ENCODE measurements around the gene ODAD2. TPM values are rescaled to one million over a fixed set of nuclear protein-coding genes. Genes with fewer than 3 reads are reported as not detected.

ODAD2 gene
- polyA plus RNA-seq, 1 donor from 2014 or later = not detected

DNA sequence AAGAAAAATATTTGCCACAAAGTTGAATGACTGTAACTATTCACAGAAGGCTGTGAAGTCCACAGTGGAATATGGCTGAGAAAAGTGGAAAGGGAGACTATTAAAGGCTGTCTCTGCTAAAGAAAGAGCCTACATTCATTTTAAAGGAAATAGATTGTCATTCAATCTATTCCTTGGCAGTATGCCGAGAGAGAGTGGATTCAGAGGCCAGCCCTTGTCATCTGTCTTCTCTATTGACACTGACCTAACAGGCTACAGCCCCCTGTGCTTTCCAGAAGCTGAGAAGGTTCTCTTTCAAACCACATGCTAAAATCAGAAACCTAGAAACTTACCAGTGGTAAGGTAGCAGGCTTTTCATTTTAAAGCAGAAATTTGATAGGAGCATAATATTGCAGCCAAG is 12.1 kb downstream of the ODAD2 start:
- Histone ChIP-seq H3K36me3 (ENCODE audit: insufficient read depth, low read length) (no peaks in the 10 kb centered on the region), H2AFZ (ENCODE audit: low read depth, low read length) (no peak overlapping the region), H3K79me2 (replicated peaks; ENCODE audit: insufficient read depth, low read length) (no peaks in the 10 kb centered on the region), H3K4me3 (ENCODE audit: low read length) (no peak overlapping the region), H3K9me3 (ENCODE audit: low read length) (no peaks in the 10 kb centered on the region), H3F3A (ENCODE audit: insufficient read depth, low read length, poor library complexity, severe bottlenecking) (no peaks in the 10 kb centered on the region), H3K4me2 (ENCODE audit: low read length) (no peak overlapping the region), H4K20me1 (ENCODE audit: insufficient read depth) (no peaks in the 10 kb centered on the region), H3K27ac (ENCODE audit: low read length) (no peak overlapping the region), H3K9ac (ENCODE audit: low read length) (no peak overlapping the region), H3K9me2 (ENCODE audit: insufficient read depth, low read length) (no peaks in the 10 kb centered on the region), H3K27me3 (ENCODE audit: insufficient read depth, low read depth, low read length) (no peaks in the 10 kb centered on the region)
- TF ChIP-seq EP300 (conservative IDR thresholded peaks at IDR 0.05; ENCODE audit: poor library complexity, severe bottlenecking) (no peak), RAD21 (conservative IDR thresholded peaks at IDR 0.05) (no peak), SMC3 (conservative IDR thresholded peaks at IDR 0.05; ENCODE audit: poor library complexity) (no peak), TAF1 (IDR thresholded peaks at IDR 0.05; ENCODE audit: low read depth) (no peak), MXI1 (conservative IDR thresholded peaks at IDR 0.05; ENCODE audit: poor library complexity, severe bottlenecking) (no peak), POLR2AphosphoS5 (IDR thresholded peaks at IDR 0.05) (no peak), EZH2 (IDR thresholded peaks at IDR 0.05; ENCODE audit: borderline replicate concordance, insufficient read depth, low read length, poor library complexity, severe bottlenecking) (no peak)
- TF ChIP-seq, protein P1, sequence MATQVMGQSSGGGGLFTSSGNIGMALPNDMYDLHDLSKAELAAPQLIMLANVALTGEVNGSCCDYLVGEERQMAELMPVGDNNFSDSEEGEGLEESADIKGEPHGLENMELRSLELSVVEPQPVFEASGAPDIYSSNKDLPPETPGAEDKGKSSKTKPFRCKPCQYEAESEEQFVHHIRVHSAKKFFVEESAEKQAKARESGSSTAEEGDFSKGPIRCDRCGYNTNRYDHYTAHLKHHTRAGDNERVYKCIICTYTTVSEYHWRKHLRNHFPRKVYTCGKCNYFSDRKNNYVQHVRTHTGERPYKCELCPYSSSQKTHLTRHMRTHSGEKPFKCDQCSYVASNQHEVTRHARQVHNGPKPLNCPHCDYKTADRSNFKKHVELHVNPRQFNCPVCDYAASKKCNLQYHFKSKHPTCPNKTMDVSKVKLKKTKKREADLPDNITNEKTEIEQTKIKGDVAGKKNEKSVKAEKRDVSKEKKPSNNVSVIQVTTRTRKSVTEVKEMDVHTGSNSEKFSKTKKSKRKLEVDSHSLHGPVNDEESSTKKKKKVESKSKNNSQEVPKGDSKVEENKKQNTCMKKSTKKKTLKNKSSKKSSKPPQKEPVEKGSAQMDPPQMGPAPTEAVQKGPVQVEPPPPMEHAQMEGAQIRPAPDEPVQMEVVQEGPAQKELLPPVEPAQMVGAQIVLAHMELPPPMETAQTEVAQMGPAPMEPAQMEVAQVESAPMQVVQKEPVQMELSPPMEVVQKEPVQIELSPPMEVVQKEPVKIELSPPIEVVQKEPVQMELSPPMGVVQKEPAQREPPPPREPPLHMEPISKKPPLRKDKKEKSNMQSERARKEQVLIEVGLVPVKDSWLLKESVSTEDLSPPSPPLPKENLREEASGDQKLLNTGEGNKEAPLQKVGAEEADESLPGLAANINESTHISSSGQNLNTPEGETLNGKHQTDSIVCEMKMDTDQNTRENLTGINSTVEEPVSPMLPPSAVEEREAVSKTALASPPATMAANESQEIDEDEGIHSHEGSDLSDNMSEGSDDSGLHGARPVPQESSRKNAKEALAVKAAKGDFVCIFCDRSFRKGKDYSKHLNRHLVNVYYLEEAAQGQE (IDR thresholded peaks at IDR 0.05; ENCODE audit: borderline replicate concordance) = no peak
- TF ChIP-seq, protein P2, sequence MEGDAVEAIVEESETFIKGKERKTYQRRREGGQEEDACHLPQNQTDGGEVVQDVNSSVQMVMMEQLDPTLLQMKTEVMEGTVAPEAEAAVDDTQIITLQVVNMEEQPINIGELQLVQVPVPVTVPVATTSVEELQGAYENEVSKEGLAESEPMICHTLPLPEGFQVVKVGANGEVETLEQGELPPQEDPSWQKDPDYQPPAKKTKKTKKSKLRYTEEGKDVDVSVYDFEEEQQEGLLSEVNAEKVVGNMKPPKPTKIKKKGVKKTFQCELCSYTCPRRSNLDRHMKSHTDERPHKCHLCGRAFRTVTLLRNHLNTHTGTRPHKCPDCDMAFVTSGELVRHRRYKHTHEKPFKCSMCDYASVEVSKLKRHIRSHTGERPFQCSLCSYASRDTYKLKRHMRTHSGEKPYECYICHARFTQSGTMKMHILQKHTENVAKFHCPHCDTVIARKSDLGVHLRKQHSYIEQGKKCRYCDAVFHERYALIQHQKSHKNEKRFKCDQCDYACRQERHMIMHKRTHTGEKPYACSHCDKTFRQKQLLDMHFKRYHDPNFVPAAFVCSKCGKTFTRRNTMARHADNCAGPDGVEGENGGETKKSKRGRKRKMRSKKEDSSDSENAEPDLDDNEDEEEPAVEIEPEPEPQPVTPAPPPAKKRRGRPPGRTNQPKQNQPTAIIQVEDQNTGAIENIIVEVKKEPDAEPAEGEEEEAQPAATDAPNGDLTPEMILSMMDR (IDR thresholded peaks at IDR 0.05; ENCODE audit: poor library complexity, severe bottlenecking) = no peak

DNA sequence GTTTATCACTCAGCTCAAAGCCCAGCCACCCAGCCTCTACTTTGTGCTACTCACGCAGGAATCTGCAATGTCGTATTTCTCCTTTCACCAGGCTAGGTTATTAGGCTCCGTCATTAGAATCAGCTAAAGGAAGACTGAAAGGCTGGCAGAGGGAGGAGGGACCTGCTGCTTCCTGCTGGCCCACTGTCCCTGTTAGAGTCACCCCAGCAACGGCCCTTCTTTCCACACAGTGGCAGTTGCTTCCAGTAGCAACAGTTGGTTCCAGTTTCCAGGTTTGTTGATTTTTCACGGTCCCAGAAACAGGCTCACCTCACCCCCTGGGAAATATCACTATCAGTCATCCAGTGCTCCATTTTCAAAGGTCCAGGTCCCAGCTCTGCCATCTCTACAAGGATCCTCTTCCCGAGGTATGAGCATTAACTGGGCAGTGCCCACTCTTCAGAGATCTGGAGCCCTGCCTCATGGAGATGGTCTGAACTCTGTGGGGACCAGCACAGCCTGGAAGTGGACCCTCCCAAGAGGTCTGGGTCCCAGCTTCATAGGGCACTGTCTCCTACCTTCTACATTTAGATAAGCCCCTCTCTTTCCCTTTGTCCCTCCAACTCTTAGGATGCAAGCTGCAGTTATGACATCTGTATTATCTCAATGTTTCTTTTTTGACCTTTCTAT is 15.9 kb downstream of the ODAD2 start:
- no peak for TF ChIP-seq MXI1 (conservative IDR thresholded peaks at IDR 0.05; ENCODE audit: poor library complexity, severe bottlenecking)
- TF ChIP-seq, protein P2 (IDR thresholded peaks at IDR 0.05; ENCODE audit: poor library complexity, severe bottlenecking) = no peak
- TF ChIP-seq RAD21 (conservative IDR thresholded peaks at IDR 0.05) = no peak
- TF ChIP-seq, protein P1 (IDR thresholded peaks at IDR 0.05; ENCODE audit: borderline replicate concordance) = no peak
- no peak for TF ChIP-seq EZH2 (IDR thresholded peaks at IDR 0.05; ENCODE audit: borderline replicate concordance, insufficient read depth, low read length, poor library complexity, severe bottlenecking)
- TF ChIP-seq SMC3 (conservative IDR thresholded peaks at IDR 0.05; ENCODE audit: poor library complexity) = no peak
- TF ChIP-seq EP300 (conservative IDR thresholded peaks at IDR 0.05; ENCODE audit: poor library complexity, severe bottlenecking) = no peak
- no peak for TF ChIP-seq POLR2AphosphoS5 (IDR thresholded peaks at IDR 0.05)
- H3F3A ChIP-seq (ENCODE audit: insufficient read depth, low read length, poor library complexity, severe bottlenecking) = no peaks in the 10 kb centered on the region
- no peak overlapping the region for H3K9ac ChIP-seq (ENCODE audit: low read length)
- no peak overlapping the region for H3K4me3 ChIP-seq (ENCODE audit: low read length)
- no peaks in the 10 kb centered on the region for H3K36me3 ChIP-seq (ENCODE audit: insufficient read depth, low read length)
- H3K27me3 ChIP-seq (ENCODE audit: insufficient read depth, low read depth, low read length) = no peaks in the 10 kb centered on the region
- no peak overlapping the region for H2AFZ ChIP-seq (ENCODE audit: low read depth, low read length)
- no peaks in the 10 kb centered on the region for H3K9me2 ChIP-seq (ENCODE audit: insufficient read depth, low read length)
- H3K4me2 ChIP-seq (ENCODE audit: low read length) = no peak overlapping the region
- no peaks in the 10 kb centered on the region for H3K79me2 ChIP-seq (replicated peaks; ENCODE audit: insufficient read depth, low read length)
- H3K9me3 ChIP-seq (ENCODE audit: low read length) = no peaks in the 10 kb centered on the region
- H3K27ac ChIP-seq (ENCODE audit: low read length) = no peak overlapping the region
- no peaks in the 10 kb centered on the region for H4K20me1 ChIP-seq (ENCODE audit: insufficient read depth)
